Measurements from ENCODE around the gene QTRT2. TPM values are rescaled to one million over a fixed set of nuclear protein-coding genes. Genes with fewer than 3 reads are reported as not detected.

The QTRT2 gene
- total and polyA plus RNA-seq, 10 of the 15 experiments (the other 5 are each of a cell fraction or from before 2014, with no cell fraction given) = 17.8 to 42.3 (median 28.7) TPM

DNA sequence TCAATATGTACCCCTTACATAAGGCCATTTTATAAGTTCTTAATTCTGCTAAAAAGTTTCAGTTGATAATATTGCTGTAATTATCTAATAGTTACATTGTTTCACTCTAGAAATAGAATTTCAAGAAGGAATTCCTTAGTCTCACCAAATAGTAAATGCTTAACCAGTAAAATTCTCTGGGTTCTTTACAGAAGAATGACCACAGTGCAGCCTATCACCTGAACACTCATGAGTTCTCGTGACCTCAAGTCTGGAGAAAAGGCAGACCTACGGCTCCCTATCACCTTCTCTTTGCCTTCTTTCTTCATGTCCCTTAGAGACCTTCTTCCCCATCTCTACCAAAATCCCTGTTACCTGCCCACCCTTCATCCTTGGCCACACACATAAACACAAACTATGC lies 31.1 kb upstream of the QTRT2 start (continued):
- TF ChIP-seq, protein P1, sequence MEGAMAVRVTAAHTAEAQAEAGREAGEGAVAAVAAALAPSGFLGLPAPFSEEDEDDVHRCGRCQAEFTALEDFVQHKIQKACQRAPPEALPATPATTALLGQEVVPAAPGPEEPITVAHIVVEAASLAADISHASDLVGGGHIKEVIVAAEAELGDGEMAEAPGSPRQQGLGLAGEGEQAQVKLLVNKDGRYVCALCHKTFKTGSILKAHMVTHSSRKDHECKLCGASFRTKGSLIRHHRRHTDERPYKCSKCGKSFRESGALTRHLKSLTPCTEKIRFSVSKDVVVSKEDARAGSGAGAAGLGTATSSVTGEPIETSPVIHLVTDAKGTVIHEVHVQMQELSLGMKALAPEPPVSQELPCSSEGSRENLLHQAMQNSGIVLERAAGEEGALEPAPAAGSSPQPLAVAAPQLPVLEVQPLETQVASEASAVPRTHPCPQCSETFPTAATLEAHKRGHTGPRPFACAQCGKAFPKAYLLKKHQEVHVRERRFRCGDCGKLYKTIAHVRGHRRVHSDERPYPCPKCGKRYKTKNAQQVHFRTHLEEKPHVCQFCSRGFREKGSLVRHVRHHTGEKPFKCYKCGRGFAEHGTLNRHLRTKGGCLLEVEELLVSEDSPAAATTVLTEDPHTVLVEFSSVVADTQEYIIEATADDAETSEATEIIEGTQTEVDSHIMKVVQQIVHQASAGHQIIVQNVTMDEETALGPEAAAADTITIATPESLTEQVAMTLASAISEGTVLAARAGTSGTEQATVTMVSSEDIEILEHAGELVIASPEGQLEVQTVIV (IDR thresholded peaks at IDR 0.05; ENCODE audit: borderline replicate concordance, partially characterized antibody) = no peak
- no peak for TF ChIP-seq JUND (IDR thresholded peaks at IDR 0.05; ENCODE audit: low read depth, low read length)
- TF ChIP-seq YBX1 (IDR thresholded peaks at IDR 0.05) = no peak

DNA sequence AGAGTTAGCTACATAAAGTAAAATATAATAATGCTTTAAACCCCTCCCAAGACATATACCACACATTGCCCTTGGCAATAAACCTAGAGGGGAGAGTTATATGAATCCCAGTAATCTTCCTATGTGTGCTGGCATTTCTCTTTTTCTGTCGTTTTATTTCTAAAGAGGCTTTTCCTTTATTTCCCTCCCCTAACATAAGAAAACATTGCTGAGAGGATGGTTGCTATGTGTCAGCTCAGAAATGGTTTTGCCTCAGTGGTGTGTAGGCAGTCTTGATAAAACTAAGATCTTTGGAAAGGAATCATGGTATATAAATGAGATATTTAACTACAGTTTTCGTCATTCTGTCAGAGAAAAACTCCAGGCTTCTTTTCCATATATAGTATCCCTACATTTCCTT lies 30.2 kb upstream of the QTRT2 start:
- FAIRE-seq (no peak), DNase-seq (ENCODE audit: low read depth, low spot score) (no peak), ATAC-seq (no peak)
- ChIA-PET SMC1A (ENCODE audit: uncharacterized antibody, unreplicated experiment) (no interaction called here), POLR2A (no interaction called here), CTCF (interaction anchor here (0.9 kb wide), 1 partner anchor 8 kb away, joined by 3 read pairs; no protein-coding TSS in a partner anchor), RAD21 (ENCODE audit: unreplicated experiment) (no interaction called here)
- H3K36me3 ChIP-seq (ENCODE audit: control insufficient read depth in 2 of 2, insufficient read depth in 2 of 2, low read length in 1 of 2) = no peaks in the 10 kb centered on the region
- H3K4me3 ChIP-seq = no peak overlapping the region
- H2AFZ ChIP-seq (ENCODE audit: control insufficient read depth, low read depth, low read length) = no peak overlapping the region
- no peaks in the 10 kb centered on the region for H3K9me3 ChIP-seq (replicated peaks; ENCODE audit: control insufficient read depth, insufficient read depth, low read length)
- no peak overlapping the region for H3K4me2 ChIP-seq (ENCODE audit: control insufficient read depth, insufficient read depth)
- no peaks in the 10 kb centered on the region for H4K20me1 ChIP-seq (ENCODE audit: control insufficient read depth, insufficient read depth)
- 87% methylated on average over 2 of the region's 2 CpGs for WGBS (ENCODE audit: insufficient coverage, insufficient replicate concordance, low lambda C conversion rate, missing lambda C conversion rate)
- no peak overlapping the region for H3K27ac ChIP-seq (ENCODE audit: control insufficient read depth, insufficient read depth)
- no TSS peak for BruUV-seq (replicated peaks)
- no peaks in the 10 kb centered on the region for H3K79me2 ChIP-seq (ENCODE audit: control insufficient read depth, insufficient read depth, low read length)
- H3K27me3 ChIP-seq (replicated peaks in 1 of 2; ENCODE audit: control insufficient read depth in 2 of 2, insufficient read depth in 2 of 2, low read length in 1 of 2) = no peaks in the 10 kb centered on the region
- in situ Hi-C loops (cut with MboI) (no loop called here), intact Hi-C loops (cut with micrococcal nuclease; ENCODE audit: unreplicated experiment) (no loop called here)
- H3K9ac ChIP-seq (ENCODE audit: control insufficient read depth, insufficient read depth, low read length) = no peak overlapping the region
- TF ChIP-seq YBX1 (IDR thresholded peaks at IDR 0.05) (no peak), KAT2A (conservative IDR thresholded peaks at IDR 0.05; ENCODE audit: control insufficient read depth, low read depth, low read length) (no peak), NFIC (IDR thresholded peaks at IDR 0.05; ENCODE audit: low read depth, low read length) (no peak), FOXK2 (IDR thresholded peaks at IDR 0.05) (no peak), YY1 (IDR thresholded peaks at IDR 0.05; ENCODE audit: low read depth, low read length) (no peak), FOS (IDR thresholded peaks at IDR 0.05; ENCODE audit: borderline replicate concordance, extremely low read depth, insufficient read length) (no peak), ZNF274 (IDR thresholded peaks at IDR 0.05; ENCODE audit: insufficient read depth, insufficient read length) (no peak), NFYA (IDR thresholded peaks at IDR 0.05; ENCODE audit: borderline replicate concordance, low read depth, low read length) (no peak), MTA2 (IDR thresholded peaks at IDR 0.05; ENCODE audit: low read depth) (no peak), GATAD2B (conservative IDR thresholded peaks at IDR 0.05; ENCODE audit: low read depth) (no peak), LARP7 (IDR thresholded peaks at IDR 0.05) (no peak), CHD1 (IDR thresholded peaks at IDR 0.05; ENCODE audit: low read depth, low read length) (no peak), DPF2 (IDR thresholded peaks at IDR 0.05) (no peak)
- TF ChIP-seq, protein P2, sequence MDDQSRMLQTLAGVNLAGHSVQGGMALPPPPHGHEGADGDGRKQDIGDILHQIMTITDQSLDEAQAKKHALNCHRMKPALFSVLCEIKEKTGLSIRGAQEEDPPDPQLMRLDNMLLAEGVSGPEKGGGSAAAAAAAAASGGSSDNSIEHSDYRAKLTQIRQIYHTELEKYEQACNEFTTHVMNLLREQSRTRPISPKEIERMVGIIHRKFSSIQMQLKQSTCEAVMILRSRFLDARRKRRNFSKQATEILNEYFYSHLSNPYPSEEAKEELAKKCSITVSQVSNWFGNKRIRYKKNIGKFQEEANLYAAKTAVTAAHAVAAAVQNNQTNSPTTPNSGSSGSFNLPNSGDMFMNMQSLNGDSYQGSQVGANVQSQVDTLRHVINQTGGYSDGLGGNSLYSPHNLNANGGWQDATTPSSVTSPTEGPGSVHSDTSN (IDR thresholded peaks at IDR 0.05; ENCODE audit: insufficient replicate concordance, low read depth, low read length) = no peak
- no peaks in the 10 kb centered on the region for H3K4me1 ChIP-seq (ENCODE audit: control insufficient read depth, insufficient read depth, low read length)

Measured in GM12878 (cell line).